GM12878 (cell line): ENCODE data around the gene CNTNAP2. TPM values are rescaled to one million over a fixed set of nuclear protein-coding genes. Genes with fewer than 3 reads are reported as not detected.

ENCODE experiments used
- ATAC-seq: fragments of 200-7000 bp; cut with Tn5 transposase; 3 replicates; pipeline ENCODE4 v1.9.1; 2020; ENCODE audit warnings: mild to moderate bottlenecking, moderate library complexity
- BruUV-seq: library from RNA; stranded (reverse); fragments of 400-500 nt; replicated peaks from 2 replicates; lab custom pipeline; 2021; lab: Mats Ljungman, UMichigan
- CTCF ChIA-PET: fragments of 300-600 bp; sonication (Branson Sonifier 250); formaldehyde crosslinking; extraction: SDS; loops from one replicate; lab custom pipeline; 2021; ENCODE audit warnings: inconsistent platforms; lab: Yijun Ruan, JAX
- POLR2A ChIA-PET: fragments of 350-600 bp; formaldehyde crosslinking; extraction: SDS; loops from one replicate; lab custom pipeline; 2021; ENCODE audit warnings: inconsistent platforms; lab: Charles Lee
- RAD21 ChIA-PET: fragments of 300-600 bp; sonication (Branson Sonifier 250); formaldehyde crosslinking; loops from one replicate; lab custom pipeline; 2023; ENCODE audit warnings: antibody characterized with exemption; ENCODE audit not compliant: unreplicated experiment; lab: Charles Lee
- SMC1A ChIA-PET: fragments of 300-600 bp; sonication (Branson Sonifier 250); formaldehyde crosslinking; loops from one replicate; lab custom pipeline; 2023; ENCODE audit not compliant: unreplicated experiment, uncharacterized antibody; lab: Charles Lee
- DNase-seq: peaks from one replicate; pipeline ENCODE4 v3.0.0-alpha.2; 2011; ENCODE audit warnings: low read depth, low spot score
- FAIRE-seq: peaks from 3 replicates; lab custom pipeline; 2011; peaks lifted over from hg19 to GRCh38; lab: Jason Lieb, UNC
- H2AFZ ChIP-seq: 2 replicates; pipeline ENCODE4 v1.6.0; 2011; ENCODE audit warnings: low read depth, low read length, control low read depth; ENCODE audit not compliant: control insufficient read depth
- H3K27ac ChIP-seq: 2 replicates; pipeline ENCODE4 v1.5.1; 2011; ENCODE audit warnings: control low read depth; ENCODE audit not compliant: control insufficient read depth, insufficient read depth
- H3K27me3 ChIP-seq, 2 experiments: replicated peaks in 1 of 2; 2 replicates each; pipeline versions ENCODE4 v1.6.0 to v1.6.1; 2011; ENCODE audit warnings: low read length in 1 of 2; ENCODE audit not compliant: control insufficient read depth in 2 of 2, insufficient read depth in 2 of 2
- H3K36me3 ChIP-seq, 2 experiments: 2 replicates each; pipeline ENCODE4 v1.5.1; 2011; ENCODE audit warnings: low read length in 1 of 2; ENCODE audit not compliant: control insufficient read depth in 2 of 2, insufficient read depth in 2 of 2
- H3K4me1 ChIP-seq: 2 replicates; pipeline ENCODE4 v1.6.1; 2011; ENCODE audit warnings: mild to moderate bottlenecking, low read length, moderate library complexity, mixed read lengths; ENCODE audit not compliant: control insufficient read depth, insufficient read depth
- H3K4me2 ChIP-seq: 2 replicates; pipeline ENCODE4 v1.6.0; 2011; ENCODE audit warnings: control low read depth; ENCODE audit not compliant: control insufficient read depth, insufficient read depth
- H3K4me3 ChIP-seq: fragments of 200-600 bp; sonication (generic); 2 replicates; pipeline ENCODE4 v1.5.1; 2016
- H3K79me2 ChIP-seq: 2 replicates; pipeline ENCODE4 v1.6.0; 2011; ENCODE audit warnings: low read length; ENCODE audit not compliant: control insufficient read depth, insufficient read depth
- H3K9ac ChIP-seq: 2 replicates; pipeline ENCODE4 v1.8.0; 2011; ENCODE audit warnings: low read length, control low read depth, mixed read lengths; ENCODE audit not compliant: control insufficient read depth, insufficient read depth
- H3K9me3 ChIP-seq: replicated peaks from 3 replicates; pipeline ENCODE4 v1.5.1; 2011; ENCODE audit warnings: mild to moderate bottlenecking, low read length; ENCODE audit not compliant: control insufficient read depth, insufficient read depth
- H4K20me1 ChIP-seq: 2 replicates; pipeline ENCODE4 v1.6.0; 2011; ENCODE audit not compliant: control insufficient read depth, insufficient read depth
- CUX1 ChIP-seq: IDR thresholded peaks from 2 replicates; pipeline ENCODE4 v1.6.1; 2012; ENCODE audit warnings: improper control_type of control experiment, low read depth, low read length; ENCODE audit not compliant: insufficient replicate concordance
- FOXM1 ChIP-seq: IDR thresholded peaks from 2 replicates; pipeline ENCODE4 v1.6.1; 2012; ENCODE audit warnings: low read depth, mild to moderate bottlenecking, inconsistent platforms, low read length, moderate library complexity
- IKZF1 ChIP-seq: fragments of 450-650 bp; conservative IDR thresholded peaks from 2 replicates; pipeline ENCODE4 v1.6.1; 2017; ENCODE audit warnings: antibody characterized with exemption, mild to moderate bottlenecking
- MTA3 ChIP-seq: IDR thresholded peaks from 2 replicates; pipeline ENCODE4 v1.6.1; 2012; ENCODE audit warnings: low read length, inconsistent platforms, borderline replicate concordance
- NFIC ChIP-seq: IDR thresholded peaks from 2 replicates; pipeline ENCODE4 v1.6.1; 2012; ENCODE audit warnings: low read depth, mild to moderate bottlenecking, inconsistent platforms, low read length, moderate library complexity
- POLR2A ChIP-seq: IDR thresholded peaks from 2 replicates; pipeline ENCODE4 v1.6.1; 2011; ENCODE audit warnings: low read depth, mild to moderate bottlenecking, low read length
- RCOR1 ChIP-seq: conservative IDR thresholded peaks from 2 replicates; pipeline ENCODE4 v1.6.1; 2012; ENCODE audit warnings: low read depth, low read length, improper control_type of control experiment
- SPI1 ChIP-seq: IDR thresholded peaks from 2 replicates; pipeline ENCODE4 v1.6.1; 2011; ENCODE audit warnings: low read depth, mild to moderate bottlenecking, low read length, moderate library complexity, borderline replicate concordance; ENCODE audit not compliant: insufficient read depth
- ZNF384 ChIP-seq: IDR thresholded peaks from 2 replicates; pipeline ENCODE4 v1.6.1; 2012; ENCODE audit warnings: low read depth, mild to moderate bottlenecking, low read length, improper control_type of control experiment, borderline replicate concordance
- ZNF622 ChIP-seq: fragments of 450-650 bp; IDR thresholded peaks from 2 replicates; pipeline ENCODE4 v1.6.1; 2017; ENCODE audit warnings: mild to moderate bottlenecking, inconsistent platforms
- ZZZ3 ChIP-seq: IDR thresholded peaks from 2 replicates; pipeline ENCODE4 v1.6.1; 2011; ENCODE audit warnings: low read depth; ENCODE audit not compliant: control insufficient read depth, insufficient read length
- WGBS: methylation state at CpG from one replicate; pipeline ENCODE4 v1.1.6; 2016; ENCODE audit warnings: low lambda C conversion rate; ENCODE audit not compliant: insufficient replicate concordance, insufficient coverage; ENCODE audit errors: missing lambda C conversion rate; 5-methylcytosine and 5-hydroxymethylcytosine counted together
- in situ Hi-C: fragments of 300-500 bp; cut with MboI; formaldehyde crosslinking; loops from 9 replicates; pipeline ENCODE4 v1.14.3; 2018; ENCODE audit warnings: mixed read lengths
- intact Hi-C: fragments of 100-400 bp; cut with micrococcal nuclease; formaldehyde crosslinking; loops from one replicate; pipeline ENCODE4 v1.14.2; 2022; ENCODE audit not compliant: unreplicated experiment
- polyA plus RNA-seq, 11 experiments: library from polyadenylated mRNA; depleted of rRNA in 4 of 11; unstranded in 6 of 11; stranded (reverse) in 5 of 11; fragments of >200 nt; fragmentation: Nextera tagmentation in 4 of 11; fragmentation: Illumina TruSeq in 1 of 11; extraction: Ambion mirVana in 4 of 11; extraction: Trizol in 1 of 11; gene quantifications; 1 replicate in 1 of 11; 2 replicates in 10 of 11; pipeline versions ENCODE4 v1.2.1 to v1.2.3, GENCODE V29; 2011 to 2016; ENCODE audit warnings: inconsistent platforms in 2 of 11, missing spikeins in 2 of 11, low read depth in 1 of 11
- total RNA-seq, 4 experiments: library from RNA; depleted of rRNA in 3 of 4; stranded (reverse); fragments of >200 nt in 3 of 4; fragmentation: Illumina TruSeq in 1 of 4; extraction: Trizol in 1 of 4; gene quantifications; 2 replicates each; pipeline versions ENCODE4 v1.2.1 to v1.2.3, GENCODE V29; 2013 to 2021

The CNTNAP2 gene
- total and polyA plus RNA-seq, 10 of the 15 experiments (the other 5 are each of a cell fraction or from before 2014, with no cell fraction given): 0.03 to 0.08 (median 0.03) TPM; not detected in 7

- FAIRE-seq: no peak
- ChIA-PET POLR2A (no interaction called here), CTCF (interaction anchor here (1.4 to 2.0 kb wide), 2 partner anchors 26 to 148 kb away, joined by 3 to 5 read pairs; no protein-coding TSS in a partner anchor), RAD21 (no interaction called here), SMC1A (interaction anchor here (1.3 kb wide), 1 partner anchor 45 kb away, joined by 3 read pairs; no protein-coding TSS in a partner anchor)
- H3K36me3 ChIP-seq: no peaks in the 10 kb centered on the region
- DNase-seq: no peak
- no peaks in the 10 kb centered on the region; the same call in 2 of the 3 replicates for H3K9me3 ChIP-seq
- in situ Hi-C loops (no loop called here), intact Hi-C loops (no loop called here)
- WGBS: 33% methylated on average over 3 of the region's 3 CpGs
- H3K4me2 ChIP-seq: no peak overlapping the region
- H3K27ac ChIP-seq: no peak overlapping the region
- no peaks in the 10 kb centered on the region for H3K79me2 ChIP-seq
- H4K20me1 ChIP-seq: no peaks in the 10 kb centered on the region
- no TSS peak for BruUV-seq
- H3K4me3 ChIP-seq: no peak overlapping the region
- no peak overlapping the region for H3K9ac ChIP-seq
- H3K27me3 ChIP-seq: no peaks in the 10 kb centered on the region
- no peak overlapping the region for H2AFZ ChIP-seq
- no peak for TF ChIP-seq RCOR1
- no peak for TF ChIP-seq FOXM1
- TF ChIP-seq ZNF622: no peak
- TF ChIP-seq NFIC: no peak
- TF ChIP-seq ZZZ3: no peak
- no peak for TF ChIP-seq IKZF1
- no peak for TF ChIP-seq MTA3
- TF ChIP-seq, all 136 proteins: peak for 0
- H3K4me1 ChIP-seq: peaks cover 4% of the 10 kb centered on the region
- no peak for ATAC-seq
Measured at GRCh38 chr7:148290538-148290937, 2173.9 kb downstream of the CNTNAP2 start.

- SMC1A ChIA-PET: no interaction called here
- ATAC-seq (no peak), FAIRE-seq (no peak), DNase-seq (no peak)
- Histone ChIP-seq H3K79me2 (no peaks in the 10 kb centered on the region), H4K20me1 (no peaks in the 10 kb centered on the region), H3K36me3 (no peaks in the 10 kb centered on the region), H2AFZ (no peak overlapping the region), H3K9me3 (no peaks in the 10 kb centered on the region; the same call in 2 of the 3 replicates), H3K4me1 (peaks cover 4% of the 10 kb centered on the region), H3K4me2 (no peak overlapping the region), H3K9ac (no peak overlapping the region), H3K4me3 (no peak overlapping the region), H3K27ac (no peak overlapping the region), H3K27me3 (no peaks in the 10 kb centered on the region)
- WGBS: 95% methylated on average over 1 of the region's 1 CpG
- intact Hi-C loops (no loop called here), in situ Hi-C loops (no loop called here)
- no TSS peak for BruUV-seq
- CTCF ChIA-PET: no interaction called here
- RAD21 ChIA-PET: no interaction called here
- POLR2A ChIA-PET: no interaction called here
- TF ChIP-seq SPI1 (no peak), POLR2A (no peak), CUX1 (no peak), ZNF384 (no peak)
Measured at GRCh38 chr7:148291799-148292198, 2175.2 kb downstream of the CNTNAP2 start.
